Activated CD8-positive, alpha-beta memory T cell treated with anti-CD3 and anti-CD28 coated beads for 4 hours (primary cell): ENCODE measurements around the gene BCL2L11.
A peak's percentile ranks its signal among the peaks of the same experiment; 100 is the strongest.
"Not testable (repeated sequence)": the region's sequence is repeated elsewhere in the genome, so short reads cannot be mapped to it uniquely, and the experiment has no call there.

Experiments used
- DNase-seq, 2 donors: peaks; one replicate each; pipeline ENCODE4 v3.0.0-alpha.2; 2020; ENCODE audit warnings: low read depth in 2 of 2

Gene BCL2L11, protein sequence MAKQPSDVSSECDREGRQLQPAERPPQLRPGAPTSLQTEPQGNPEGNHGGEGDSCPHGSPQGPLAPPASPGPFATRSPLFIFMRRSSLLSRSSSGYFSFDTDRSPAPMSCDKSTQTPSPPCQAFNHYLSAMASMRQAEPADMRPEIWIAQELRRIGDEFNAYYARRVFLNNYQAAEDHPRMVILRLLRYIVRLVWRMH

GRCh38 chr2:111120253-111121027, at the start of gene BCL2L11:
BCL2L11 (plus strand) TSS chr2:111120914; CDS start chr2:111123746, 2,832 bp downstream.
- DNase-seq = peak; percentile 81 to 83

DNA sequence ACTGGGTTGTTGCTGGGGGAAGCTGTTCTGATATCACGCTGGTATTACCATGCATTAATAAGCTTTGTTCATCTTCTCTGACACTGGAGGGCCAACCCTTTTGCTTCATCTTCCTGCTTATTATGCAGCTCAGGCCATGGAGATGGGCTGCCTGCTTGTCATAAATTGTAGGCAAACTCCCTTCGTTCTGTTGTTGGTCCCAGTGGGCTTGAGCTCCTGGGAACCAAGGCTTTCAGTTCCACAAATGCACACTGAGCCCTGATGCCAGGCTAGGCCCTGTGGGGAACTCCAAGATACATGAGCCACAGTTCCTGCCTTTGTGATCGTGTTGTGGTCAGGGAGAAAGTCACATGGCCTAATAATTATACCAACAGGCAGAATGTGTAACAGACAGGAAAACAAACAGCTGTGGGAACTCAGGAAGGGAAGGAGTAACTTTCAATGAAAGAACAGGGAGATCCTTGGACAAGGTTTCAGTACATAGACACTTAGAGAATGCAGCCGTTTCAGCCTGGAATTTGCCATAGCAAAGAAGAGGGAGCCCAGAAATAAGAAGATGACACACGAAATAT, 49.0 kb upstream of the BCL2L11 start:
- DNase-seq = no peak

DNA sequence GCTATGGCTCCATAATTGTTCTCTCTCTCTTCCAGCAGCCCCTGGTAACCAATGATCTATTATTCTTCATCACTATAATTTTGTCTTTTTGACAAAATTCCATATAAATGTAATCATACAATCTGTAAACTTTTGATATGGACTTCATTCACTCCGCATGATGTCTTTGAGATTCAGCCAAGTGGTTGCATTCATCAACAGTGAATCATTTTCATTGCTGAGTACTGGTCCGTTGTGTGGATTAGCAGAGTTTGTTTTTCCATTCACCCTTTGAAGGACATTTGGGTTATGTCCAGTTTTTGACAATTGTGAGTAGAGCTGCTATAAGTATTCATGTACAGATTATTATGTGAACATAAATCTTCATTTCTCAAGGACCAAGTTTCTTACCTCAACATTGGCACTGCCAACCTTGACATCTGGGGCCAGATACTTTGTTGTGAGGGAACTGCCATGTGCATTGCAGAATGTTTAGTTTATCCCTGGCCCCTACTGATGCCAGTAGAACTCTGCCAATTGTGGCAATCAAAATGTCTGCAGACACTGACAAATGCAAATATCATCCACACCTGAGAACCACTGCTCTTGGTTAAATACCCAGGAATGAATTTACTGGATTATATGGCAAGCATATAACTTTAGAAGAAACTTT, 48.4 kb upstream of the BCL2L11 start:
- DNase-seq = no peak

GRCh38 chr2:111082659-111083058, 38.1 kb upstream of the BCL2L11 start:
- not testable (repeated sequence) for DNase-seq

GRCh38 chr2:111091811-111092211, 28.9 kb upstream of the BCL2L11 start:
- DNase-seq = no peak

- DNase-seq = no peak
Measured at GRCh38 chr2:111094691-111095090, 26.0 kb upstream of the BCL2L11 start.

DNA sequence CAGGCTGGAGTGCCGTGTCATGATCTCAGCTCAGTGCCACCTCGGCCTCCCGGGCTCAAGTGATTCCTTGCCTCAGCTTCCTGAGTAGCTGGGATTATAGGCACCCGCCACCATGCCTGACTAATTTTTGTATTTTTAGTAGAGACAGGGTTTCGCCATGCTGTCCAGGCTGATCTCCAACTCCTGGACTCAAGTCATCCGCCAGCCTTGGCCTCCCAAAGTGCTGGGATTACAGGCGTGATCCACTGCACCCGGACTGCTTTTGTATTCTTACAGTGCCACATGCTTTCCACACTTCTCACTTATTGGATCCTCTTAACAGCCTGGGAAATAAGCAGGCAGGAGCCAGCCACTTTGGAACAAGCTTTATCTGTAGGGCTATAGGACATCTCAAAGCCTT, 25.3 kb upstream of the BCL2L11 start:
- no peak for DNase-seq

DNA sequence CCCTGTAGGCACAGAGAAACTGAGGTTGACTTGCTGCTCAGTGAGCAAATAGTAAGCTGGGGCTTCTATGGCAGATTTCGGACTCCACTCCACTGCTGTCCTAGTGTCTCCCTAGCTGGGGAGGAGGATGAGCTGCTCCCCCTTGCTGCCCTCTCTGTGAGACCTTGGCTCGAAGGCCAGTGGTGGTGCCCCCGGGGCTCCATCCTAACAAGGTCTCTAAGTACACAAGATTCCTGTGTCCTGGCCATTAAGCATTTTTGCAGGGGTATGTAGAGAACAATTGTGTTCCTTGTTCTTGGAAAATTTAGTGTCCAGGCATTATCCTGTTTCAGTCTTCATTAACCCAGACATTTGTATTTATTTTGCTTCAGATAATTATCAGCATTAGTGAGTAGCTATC, 21.3 kb upstream of the BCL2L11 start:
- DNase-seq = no peak

DNA sequence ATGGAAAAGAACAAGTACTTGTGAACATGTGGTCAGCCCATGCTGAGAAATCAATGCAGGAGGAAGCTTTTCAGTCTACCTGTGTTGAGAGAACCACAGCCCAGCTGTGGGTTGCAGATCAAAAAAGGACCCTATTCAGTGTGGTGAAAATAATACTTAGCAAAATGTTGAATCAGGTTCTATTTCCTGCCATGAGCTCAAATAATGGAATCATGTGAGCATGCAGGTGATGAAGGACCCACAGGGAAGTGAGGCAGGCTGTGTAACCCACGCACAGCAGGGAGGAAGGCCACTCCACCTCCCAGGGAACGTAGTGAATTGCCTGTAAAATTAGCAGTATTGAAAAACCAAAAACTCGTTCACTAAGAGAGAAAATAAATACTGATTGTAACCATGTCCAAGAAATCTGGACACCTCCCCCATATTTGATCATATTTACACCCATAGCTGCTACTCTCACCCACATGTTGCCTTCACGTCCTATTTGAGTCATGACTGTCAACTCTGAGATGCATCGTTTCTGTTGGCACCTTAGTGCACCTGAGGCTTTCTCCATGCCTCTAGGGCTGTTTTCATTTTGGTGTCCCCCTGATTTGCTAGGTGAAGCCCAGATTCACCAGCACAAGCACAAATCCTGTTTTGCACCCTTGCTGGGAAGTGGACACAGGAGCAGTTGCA, 20.5 kb upstream of the BCL2L11 start:
- no peak for DNase-seq

GRCh38 chr2:111100765-111101162, 19.9 kb upstream of the BCL2L11 start:
- no peak for DNase-seq

GRCh38 chr2:111101592-111101991, 19.1 kb upstream of the BCL2L11 start:
- no peak for DNase-seq

DNA sequence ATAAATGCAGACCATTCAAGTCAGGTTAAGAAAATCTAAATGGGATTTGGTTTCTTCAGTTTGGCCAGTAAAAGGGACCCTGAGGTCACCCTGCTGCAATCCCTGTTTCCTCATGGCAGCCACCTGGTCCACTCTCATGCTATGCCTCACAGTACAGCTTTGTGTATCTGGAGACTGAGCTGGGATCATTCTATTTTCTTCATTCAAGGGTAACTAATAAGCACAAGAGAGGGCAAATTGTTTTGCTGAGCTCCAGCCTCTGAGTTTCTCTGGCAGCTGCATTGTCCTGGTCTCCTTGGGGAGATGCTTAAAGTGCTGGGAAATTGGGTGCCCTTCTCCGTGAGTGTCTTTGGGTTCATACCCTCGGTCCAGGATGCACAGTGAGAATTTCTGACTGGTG, 18.5 kb upstream of the BCL2L11 start:
- no peak for DNase-seq

DNA sequence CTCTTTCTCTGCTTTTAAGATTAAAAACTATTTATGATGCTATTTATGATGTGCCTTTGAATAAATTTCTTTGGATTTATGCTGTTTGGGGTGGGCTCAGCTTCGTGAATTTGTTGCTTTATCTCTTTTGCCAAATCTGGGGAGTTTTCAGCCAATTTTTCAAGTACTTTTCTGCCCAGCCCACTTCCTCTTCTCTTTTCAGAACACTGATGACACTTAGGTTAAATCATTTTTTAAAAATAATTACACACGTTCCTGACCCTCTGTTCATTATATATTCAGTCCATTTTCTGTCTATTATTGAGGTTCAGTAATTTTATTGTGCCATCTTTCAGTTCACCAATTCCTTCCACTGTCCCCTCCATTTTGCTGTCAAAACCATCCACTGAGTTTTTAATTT, 14.8 kb upstream of the BCL2L11 start:
- DNase-seq = no peak

DNA sequence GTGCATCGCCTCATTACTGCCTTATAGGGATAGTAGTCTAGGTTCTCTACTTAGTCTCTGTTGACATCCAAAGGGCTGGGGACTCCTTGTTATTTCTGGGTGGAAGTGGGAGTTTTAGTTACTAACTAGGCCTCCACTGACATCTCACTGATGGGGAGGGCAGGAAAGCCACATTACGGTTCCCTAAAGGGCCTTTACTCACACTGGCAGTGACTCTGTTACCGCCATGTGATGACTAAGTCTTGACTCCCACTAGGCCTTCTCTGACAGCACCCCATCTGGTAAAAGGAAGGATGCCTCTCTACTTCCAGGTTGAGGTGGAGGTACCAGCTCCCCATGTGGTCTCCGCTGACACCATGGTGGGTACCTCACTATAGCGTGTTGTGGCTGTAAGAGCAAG, 14.0 kb upstream of the BCL2L11 start:
- DNase-seq = no peak

- no peak for DNase-seq
Measured at GRCh38 chr2:111108745-111109271, 11.9 kb upstream of the BCL2L11 start.

GRCh38 chr2:111111101-111111755, 9.5 kb upstream of the BCL2L11 start:
- DNase-seq = no peak

DNA sequence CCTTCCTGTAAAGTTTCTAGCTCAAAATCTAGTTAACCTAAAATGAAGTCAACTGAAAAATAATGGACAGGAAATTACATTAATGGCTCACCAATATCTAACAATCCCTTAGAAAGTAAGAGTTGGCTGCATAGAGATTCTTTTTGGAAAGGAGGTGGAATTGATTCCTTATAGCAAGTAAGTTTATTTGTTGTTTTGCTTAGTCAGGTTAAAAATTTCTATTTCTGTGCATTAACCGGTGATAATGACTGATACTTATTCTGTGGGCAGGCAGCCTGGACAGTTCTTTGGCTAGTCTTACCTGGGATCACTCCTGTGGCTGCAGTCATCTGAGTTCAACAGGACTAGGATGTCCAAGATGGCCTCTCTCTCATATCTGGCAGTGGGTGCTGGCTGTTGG, 6.9 kb upstream of the BCL2L11 start:
- DNase-seq = no peak

- DNase-seq = no peak
Measured at GRCh38 chr2:111116011-111116746, 4.5 kb upstream of the BCL2L11 start.

- no peak for DNase-seq
Measured at GRCh38 chr2:111116843-111117597, 3.7 kb upstream of the BCL2L11 start.
